Stimulated activated effector memory CD8-positive, alpha-beta T cell treated with anti-CD3 and anti-CD28 coated beads, Interleukin-12 subunit alpha, Interleukin-12 subunit beta, amount 100 ng/mL, for 72 hours (primary cell): ENCODE measurements around the gene YWHAH.
"Not testable (repeated sequence)": the region's sequence is repeated elsewhere in the genome, so short reads cannot be mapped to it uniquely, and the experiment has no call there.

Experiments
- ATAC-seq: fragments of 150-1000 bp; cut with Tn5 transposase; 2 replicates; pipeline ENCODE4 v1.10.0; 2021
- DNase-seq, 2 donors: peaks; one replicate each; pipeline ENCODE4 v3.0.0; 2021 to 2022; ENCODE audit warnings: low spot score in 2 of 2
- H3K27ac Mint-ChIP-seq: one replicate; pipeline ENCODE4 v1.8.0; 2022; ENCODE audit warnings: mild to moderate bottlenecking, mixed read lengths
- H3K36me3 Mint-ChIP-seq: one replicate; pipeline ENCODE4 v1.8.0; 2022; ENCODE audit warnings: mild to moderate bottlenecking, mixed read lengths
- H3K4me1 Mint-ChIP-seq: one replicate; pipeline ENCODE4 v1.8.0; 2022; ENCODE audit warnings: mixed read lengths
- H3K4me3 Mint-ChIP-seq: one replicate; pipeline ENCODE4 v1.8.0; 2022; ENCODE audit warnings: mild to moderate bottlenecking, mixed read lengths
- H3K9me3 Mint-ChIP-seq: one replicate; pipeline ENCODE4 v1.8.0; 2022; ENCODE audit warnings: mixed read lengths

Gene YWHAH

GRCh38 chr22:31977141-31977841, 33.0 kb downstream of the YWHAH start:
- no peak overlapping the region for H3K4me3 Mint-ChIP-seq
- no peaks in the 10 kb centered on the region for H3K4me1 Mint-ChIP-seq
- peak overlapping the region; percentile 32 for H3K27ac Mint-ChIP-seq
- H3K36me3 Mint-ChIP-seq, result no peaks in the 10 kb centered on the region
- no peaks in the 10 kb centered on the region for H3K9me3 Mint-ChIP-seq
- peak; percentile 89 for ATAC-seq
- peak; percentile 65 to 88 for DNase-seq

- Mint-ChIP-seq H3K27ac (peak overlapping the region; percentile 32), H3K36me3 (no peaks in the 10 kb centered on the region), H3K9me3 (no peaks in the 10 kb centered on the region), H3K4me3 (no peak overlapping the region), H3K4me1 (no peaks in the 10 kb centered on the region)
- ATAC-seq, result no peak
- no peak for DNase-seq
Observed at GRCh38 chr22:31977939-31978338, 33.6 kb downstream of the YWHAH start.

- no peak overlapping the region for H3K27ac Mint-ChIP-seq
Observed at GRCh38 chr22:31980628-31981027, 36.3 kb downstream of the YWHAH start.

GRCh38 chr22:31981976-31982375, 37.6 kb downstream of the YWHAH start:
- not testable (repeated sequence) for H3K36me3 Mint-ChIP-seq, H3K4me1 Mint-ChIP-seq

More at GRCh38 chr22:31980628-31981027, 36.3 kb downstream of the YWHAH start:
- H3K4me3 Mint-ChIP-seq, result no peak overlapping the region
- DNase-seq (no peak), ATAC-seq (no peak)
- H3K36me3 Mint-ChIP-seq, result no peaks in the 10 kb centered on the region
- H3K4me1 Mint-ChIP-seq, result no peaks in the 10 kb centered on the region
- H3K9me3 Mint-ChIP-seq, result no peaks in the 10 kb centered on the region

GRCh38 chr22:31983911-31984656, 39.7 kb downstream of the YWHAH start:
- no peaks in the 10 kb centered on the region for H3K9me3 Mint-ChIP-seq
- H3K4me1 Mint-ChIP-seq, result no peaks in the 10 kb centered on the region
- no peak overlapping the region for H3K27ac Mint-ChIP-seq
- DNase-seq, result no peak
- H3K36me3 Mint-ChIP-seq, result no peaks in the 10 kb centered on the region
- no peak overlapping the region for H3K4me3 Mint-ChIP-seq
- ATAC-seq, result no peak

More at GRCh38 chr22:31981976-31982375, 37.6 kb downstream of the YWHAH start:
- H3K4me3 Mint-ChIP-seq, H3K27ac Mint-ChIP-seq, DNase-seq, H3K9me3 Mint-ChIP-seq, ATAC-seq: not testable (repeated sequence)

GRCh38 chr22:31987218-31987617, 42.9 kb downstream of the YWHAH start:
- ATAC-seq (no peak), DNase-seq (no peak)
- Mint-ChIP-seq H3K36me3 (no peaks in the 10 kb centered on the region), H3K4me3 (no peak overlapping the region), H3K4me1 (no peaks in the 10 kb centered on the region), H3K27ac (no peak overlapping the region), H3K9me3 (no peaks in the 10 kb centered on the region)

GRCh38 chr22:31991102-31991839, 46.9 kb downstream of the YWHAH start:
- Mint-ChIP-seq H3K36me3 (no peaks in the 10 kb centered on the region), H3K4me1 (no peaks in the 10 kb centered on the region), H3K27ac (no peak overlapping the region), H3K9me3 (no peaks in the 10 kb centered on the region), H3K4me3 (no peak overlapping the region)
- DNase-seq, result no peak
- no peak for ATAC-seq

GRCh38 chr22:31995046-31995445, 50.7 kb downstream of the YWHAH start:
- H3K36me3 Mint-ChIP-seq, result no peaks in the 10 kb centered on the region
- DNase-seq, result no peak
- no peaks in the 10 kb centered on the region for H3K4me1 Mint-ChIP-seq
- H3K27ac Mint-ChIP-seq, result no peak overlapping the region
- ATAC-seq, result no peak
- no peaks in the 10 kb centered on the region for H3K9me3 Mint-ChIP-seq
- H3K4me3 Mint-ChIP-seq, result no peak overlapping the region

GRCh38 chr22:31995807-31996206, 51.5 kb downstream of the YWHAH start:
- Mint-ChIP-seq H3K27ac (no peak overlapping the region), H3K36me3 (no peaks in the 10 kb centered on the region), H3K4me1 (no peaks in the 10 kb centered on the region), H3K4me3 (no peak overlapping the region), H3K9me3 (no peaks in the 10 kb centered on the region)
- no peak for ATAC-seq
- no peak for DNase-seq

GRCh38 chr22:31998784-31999385, 54.5 kb downstream of the YWHAH start:
- H3K9me3 Mint-ChIP-seq, result no peaks in the 10 kb centered on the region
- ATAC-seq, result no peak
- H3K4me1 Mint-ChIP-seq, result no peaks in the 10 kb centered on the region
- no peaks in the 10 kb centered on the region for H3K36me3 Mint-ChIP-seq
- no peak overlapping the region for H3K4me3 Mint-ChIP-seq
- H3K27ac Mint-ChIP-seq, result no peak overlapping the region
- no peak for DNase-seq

GRCh38 chr22:32000181-32000580, 55.8 kb downstream of the YWHAH start:
- no peak overlapping the region for H3K4me3 Mint-ChIP-seq
- H3K4me1 Mint-ChIP-seq, result no peaks in the 10 kb centered on the region
- H3K36me3 Mint-ChIP-seq, result no peaks in the 10 kb centered on the region
- DNase-seq, result no peak
- no peak overlapping the region for H3K27ac Mint-ChIP-seq
- no peaks in the 10 kb centered on the region for H3K9me3 Mint-ChIP-seq
- no peak for ATAC-seq

GRCh38 chr22:32005453-32005852, 61.1 kb downstream of the YWHAH start:
- no peak for DNase-seq

More at GRCh38 chr22:32005453-32005852, 61.1 kb downstream of the YWHAH start:
- Mint-ChIP-seq H3K27ac (no peak overlapping the region), H3K36me3 (no peaks in the 10 kb centered on the region), H3K4me3 (no peak overlapping the region), H3K9me3 (peaks cover 3% of the 10 kb centered on the region), H3K4me1 (no peaks in the 10 kb centered on the region)
- ATAC-seq, result no peak
